Stimulated activated CD8-positive, alpha-beta memory T cell treated with anti-CD3 and anti-CD28 coated beads, Interleukin-7, amount 100 ng/mL, for 4 hours (primary cell): ENCODE data around the gene ZNF175.

Experiments used
- DNase-seq, 2 donors: peaks; one replicate each; pipeline ENCODE4 v3.0.0-alpha.2; 2020; ENCODE audit warnings: low read depth in 2 of 2

The ZNF175 gene

DNA sequence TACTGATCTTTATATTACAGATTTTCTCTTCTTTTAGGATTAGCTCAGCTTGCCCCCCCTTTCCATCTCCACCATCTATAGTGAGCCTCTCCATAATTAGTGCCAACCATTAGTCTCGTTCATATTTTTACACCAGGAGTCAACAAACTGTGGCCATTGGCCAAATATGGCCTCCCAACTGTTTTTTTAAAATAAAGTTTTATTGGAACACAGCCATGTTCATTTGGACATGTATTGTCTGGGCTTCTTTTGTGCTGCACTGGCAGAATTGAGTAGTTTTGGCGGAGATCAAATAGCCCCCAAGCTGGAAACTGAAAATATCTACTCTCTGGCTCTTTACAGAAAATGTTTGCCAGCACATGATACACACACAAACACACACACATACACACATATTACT lies 18.4 kb downstream of the ZNF175 start:
- DNase-seq, result no peak

GRCh38 chr19:51590441-51590840 lies 19.4 kb downstream of the ZNF175 start:
- no peak for DNase-seq

DNA sequence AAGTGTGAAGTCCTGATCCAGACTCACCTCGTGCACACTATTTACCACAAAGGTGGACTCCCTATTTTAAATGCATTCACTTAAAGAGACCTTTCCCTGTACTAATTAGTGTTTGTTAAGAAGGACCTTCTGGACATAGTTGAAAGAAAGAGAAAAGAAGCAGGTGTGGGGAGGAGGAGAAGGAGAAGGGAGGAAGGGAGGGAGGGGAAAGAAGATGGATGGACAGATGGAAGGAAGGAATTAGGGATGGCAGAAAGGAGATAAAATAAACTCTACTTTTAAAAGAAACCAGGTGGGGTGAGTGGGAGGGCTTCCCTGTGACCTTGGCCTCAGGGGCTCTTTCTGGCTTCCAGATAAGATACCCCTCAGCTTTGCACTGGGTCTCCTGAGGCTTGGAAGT lies 21.4 kb downstream of the ZNF175 start:
- no peak for DNase-seq

GRCh38 chr19:51593138-51593890 lies 22.2 kb downstream of the ZNF175 start:
- no peak for DNase-seq

GRCh38 chr19:51593969-51594773 lies 23.1 kb downstream of the ZNF175 start:
- peak; percentile 93 to 96 for DNase-seq

- DNase-seq, result no peak
Observed at GRCh38 chr19:51594774-51595109, 23.7 kb downstream of the ZNF175 start.

- no peak for DNase-seq
Observed at GRCh38 chr19:51595190-51596175, 24.4 kb downstream of the ZNF175 start.

DNA sequence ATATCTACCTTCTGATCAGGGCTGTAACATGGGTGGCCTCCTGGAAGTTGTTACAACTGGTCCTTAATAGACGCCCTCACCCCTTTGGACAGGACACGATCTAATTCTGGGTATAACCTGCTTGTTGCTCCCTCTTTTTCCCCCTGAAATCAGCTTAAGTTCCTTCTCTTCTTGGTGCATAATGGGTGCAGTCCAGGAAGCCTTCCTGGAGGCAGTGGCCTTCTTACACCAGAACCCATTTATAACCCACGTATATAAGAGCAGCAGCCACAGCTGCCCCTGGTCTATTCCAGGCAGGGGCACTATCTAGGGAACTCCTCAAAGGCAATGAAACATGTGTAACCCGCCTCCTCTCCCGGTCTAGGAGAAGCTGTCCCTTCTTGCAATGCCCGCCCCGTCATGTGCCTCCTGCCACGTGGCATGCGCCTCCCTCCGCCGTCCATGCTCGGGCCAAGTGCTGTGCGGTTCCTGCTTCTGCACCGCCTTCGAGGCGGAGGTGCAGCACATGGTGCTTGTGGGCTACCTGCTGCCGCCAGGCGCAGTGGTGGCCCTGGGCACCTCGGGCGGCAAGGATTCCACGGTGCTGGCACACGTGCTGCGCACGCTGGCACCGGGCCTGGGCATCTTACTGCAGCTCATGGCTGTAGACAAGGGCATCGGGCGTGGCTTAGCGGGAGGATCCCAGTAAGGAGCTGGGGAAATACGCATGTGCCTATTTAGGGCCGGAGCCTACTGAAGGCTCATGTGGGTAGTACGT lies 27.3 kb downstream of the ZNF175 start:
- DNase-seq, result no peak

DNA sequence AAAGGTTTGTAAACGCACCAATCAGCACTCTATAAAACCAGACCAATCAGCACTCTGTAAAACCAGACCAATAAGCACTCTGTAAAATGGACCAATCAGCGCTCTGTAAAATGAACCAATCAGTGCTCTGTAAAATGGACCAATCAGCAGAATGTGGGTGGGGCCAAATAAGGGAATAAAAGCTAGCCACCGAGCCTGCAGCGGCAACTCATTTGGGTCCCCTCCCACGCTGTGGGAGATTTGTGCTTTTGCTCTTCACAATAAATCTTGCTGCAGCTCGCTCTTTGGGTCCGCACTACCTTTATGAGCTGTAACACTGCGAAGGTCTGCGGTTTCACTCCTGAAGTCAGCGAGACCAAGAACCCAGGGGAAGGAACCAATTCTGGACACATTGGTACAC lies 28.0 kb downstream of the ZNF175 start:
- DNase-seq, result no peak

DNA sequence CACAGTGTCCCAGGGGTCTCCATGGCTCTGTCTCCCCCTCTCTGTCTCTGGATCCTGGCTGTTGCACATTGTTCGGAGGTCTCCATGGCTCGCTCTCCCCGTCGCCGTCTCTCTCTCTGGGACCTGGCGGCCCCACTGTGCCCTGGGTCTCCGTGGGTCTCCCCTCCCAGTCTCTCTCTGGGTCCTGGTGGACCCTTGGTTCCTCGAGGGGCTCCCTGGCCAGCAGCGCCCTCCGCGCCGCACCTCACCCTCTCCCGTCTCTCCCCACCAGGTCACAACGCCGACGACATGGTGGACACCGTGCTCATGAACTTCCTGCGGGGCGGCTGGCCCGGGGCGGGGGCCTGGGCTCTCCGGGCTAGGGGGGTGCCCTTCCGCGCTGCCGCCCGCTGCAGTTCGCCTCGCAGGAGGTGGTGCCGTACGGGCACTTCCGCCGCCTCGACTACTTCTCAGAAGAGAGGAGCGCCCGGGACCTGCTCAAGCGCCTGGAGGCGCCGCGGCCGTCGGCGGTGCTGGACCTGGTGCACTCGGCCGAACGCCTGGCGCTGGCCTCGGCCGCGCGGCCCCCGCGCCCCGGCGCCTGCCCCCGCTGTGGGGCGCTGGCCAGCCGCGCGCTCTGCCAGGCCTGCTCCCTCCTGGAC lies 30.0 kb downstream of the ZNF175 start:
- DNase-seq, result no peak

DNA sequence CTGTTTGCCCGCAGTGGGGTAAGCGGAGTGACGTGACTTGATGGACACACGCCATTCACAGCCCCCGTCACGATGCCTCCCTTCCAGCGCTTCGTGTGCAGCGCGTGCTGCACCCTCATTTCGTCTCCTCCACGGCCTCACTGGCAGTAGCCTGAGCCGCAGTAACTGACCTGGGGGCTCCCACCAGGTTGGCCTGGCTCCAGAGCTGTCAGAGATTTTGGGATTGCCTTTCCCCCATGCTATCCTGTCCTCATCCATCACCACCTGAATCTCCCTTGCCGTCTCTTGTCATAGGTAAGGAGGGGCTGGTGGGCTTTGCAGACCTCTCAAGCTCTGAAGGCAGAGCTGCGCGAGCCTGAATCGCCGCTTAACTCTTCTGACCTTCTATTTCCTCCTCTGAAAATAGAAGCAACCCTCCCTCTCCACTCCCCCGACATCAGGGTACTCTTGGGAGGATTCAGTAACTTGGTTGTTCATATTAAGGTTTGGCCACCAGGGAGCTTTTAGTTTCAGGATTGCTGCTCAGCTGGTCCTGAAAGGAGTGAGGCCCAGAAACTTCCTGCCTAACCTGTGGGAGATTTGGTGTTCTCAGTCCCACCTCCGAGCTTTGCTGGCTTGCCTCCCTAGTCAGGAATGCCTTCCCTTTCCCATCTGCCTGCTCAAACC lies 31.2 kb downstream of the ZNF175 start:
- no peak for DNase-seq

DNA sequence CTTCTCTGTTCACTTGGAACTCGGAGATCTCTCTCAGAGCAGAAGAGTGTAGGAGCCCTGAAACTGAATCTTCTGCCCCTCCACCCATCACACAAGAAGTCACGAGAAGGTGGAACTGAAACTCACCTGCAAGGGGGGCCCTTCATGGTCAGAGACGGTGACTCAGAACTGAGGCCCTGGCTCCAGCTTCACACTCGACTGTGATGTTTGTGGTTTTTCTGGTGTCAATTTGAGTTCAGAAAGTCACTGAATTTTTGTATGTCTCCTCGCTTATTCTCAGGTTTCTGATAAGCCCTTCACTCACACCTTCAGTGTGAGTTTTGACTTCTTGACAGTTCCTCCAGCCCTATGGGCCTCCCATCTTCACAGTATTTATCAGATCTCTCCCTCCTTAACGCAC lies 36.0 kb downstream of the ZNF175 start:
- no peak for DNase-seq

DNA sequence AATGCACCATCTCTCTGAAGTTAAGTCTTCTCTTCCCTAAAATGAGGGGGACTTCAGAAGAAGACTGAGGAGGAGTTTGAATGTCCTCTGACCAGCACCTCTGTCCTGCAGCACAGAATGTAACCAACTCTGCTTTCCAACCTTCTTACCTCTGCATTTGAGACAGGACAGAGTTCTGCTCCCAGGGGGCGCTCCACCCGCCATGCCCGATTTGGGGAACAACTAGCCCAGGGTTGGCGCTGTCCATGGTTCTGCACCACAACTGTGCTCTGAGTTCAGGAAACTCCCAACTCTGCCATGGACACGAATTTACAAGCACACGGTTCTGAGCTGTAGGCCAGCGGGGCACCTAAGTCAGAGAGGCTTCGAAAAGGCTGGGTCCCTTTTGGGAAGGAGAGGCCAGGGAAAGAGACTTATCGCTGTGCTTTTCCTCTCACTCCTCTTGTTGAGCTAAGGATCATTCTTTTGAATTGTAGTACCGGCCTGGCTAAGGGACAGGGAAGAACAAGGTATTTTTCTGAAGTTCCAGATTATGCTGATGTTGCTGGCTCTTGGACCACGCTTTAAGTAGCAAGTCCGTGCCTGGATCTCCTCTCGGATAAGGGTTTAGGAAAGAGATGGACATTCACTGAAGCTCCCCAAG lies 37.0 kb downstream of the ZNF175 start:
- DNase-seq, result no peak

DNA sequence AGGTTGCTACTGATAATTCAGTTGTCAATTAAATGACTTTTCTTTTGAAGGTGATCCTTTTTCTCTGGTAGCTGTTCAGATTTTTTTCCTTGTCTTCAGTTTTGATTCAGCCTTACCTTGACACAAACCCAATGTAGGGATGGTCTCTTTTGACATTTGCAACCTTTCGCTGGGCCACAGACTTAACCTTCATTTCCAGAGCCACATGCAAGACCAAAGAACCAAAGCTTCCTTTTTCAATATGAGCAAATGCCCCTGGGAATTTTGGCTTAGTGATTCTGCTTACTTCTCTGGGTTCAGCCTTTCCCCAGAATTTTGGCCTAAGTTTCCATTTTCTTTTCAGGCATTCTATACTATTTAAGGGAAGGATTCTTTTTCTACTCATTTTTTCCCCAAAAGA lies 39.5 kb downstream of the ZNF175 start:
- no peak for DNase-seq

- DNase-seq, result no peak
Observed at GRCh38 chr19:51614789-51615188, 43.7 kb downstream of the ZNF175 start.

- DNase-seq, result no peak
Observed at GRCh38 chr19:51615991-51616390, 44.9 kb downstream of the ZNF175 start.

GRCh38 chr19:51621178-51621577 lies 50.1 kb downstream of the ZNF175 start:
- DNase-seq, result no peak

GRCh38 chr19:51626675-51627074 lies 55.6 kb downstream of the ZNF175 start:
- DNase-seq, result no peak

DNA sequence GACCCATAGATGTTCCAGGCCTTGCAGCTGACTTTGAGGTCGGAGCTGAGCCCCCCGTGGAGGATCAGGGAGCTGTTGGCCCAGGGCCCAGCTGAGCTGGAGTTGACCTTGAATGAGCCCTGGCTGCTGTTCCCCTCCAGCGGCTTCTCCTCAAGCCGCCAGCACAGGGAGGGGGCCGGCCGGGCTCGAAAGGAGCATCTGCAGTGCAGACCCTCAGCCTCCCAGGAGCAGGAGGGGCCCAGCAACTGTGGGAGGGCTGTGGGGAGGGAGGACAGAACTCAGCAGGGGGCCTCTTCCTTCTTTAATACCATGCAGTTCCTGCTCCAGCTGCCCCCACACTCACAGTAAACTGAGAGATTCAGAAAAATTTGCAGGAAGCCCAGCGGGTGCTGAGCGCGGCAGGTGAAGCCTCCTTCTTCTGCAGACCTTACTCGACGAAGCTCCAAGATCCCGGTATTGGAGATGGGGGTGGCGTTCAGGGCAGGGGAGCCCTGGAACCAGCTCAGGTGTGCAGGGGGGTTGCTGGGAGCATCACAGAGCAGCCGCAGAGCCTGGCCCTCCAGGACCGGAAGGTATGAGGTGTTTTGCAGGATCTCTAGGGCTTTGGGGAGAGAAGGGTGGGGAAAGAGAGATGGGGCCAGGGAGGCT lies 56.5 kb downstream of the ZNF175 start:
- no peak for DNase-seq
